HEK293 (cell line): Measurements from ENCODE around the gene YAF2.
A peak's percentile ranks its signal among the peaks of the same experiment; 100 is the strongest.

Experiments used
- CTCF ChIA-PET: fragments of 350-600 bp; formaldehyde crosslinking; extraction: SDS; loops from one replicate; lab custom pipeline; 2021; ENCODE audit warnings: antibody characterized with exemption; lab: Yijun Ruan, JAX
- POLR2A ChIA-PET: fragments of 300-600 bp; formaldehyde crosslinking; extraction: SDS; loops from one replicate; lab custom pipeline; 2020; ENCODE audit warnings: antibody characterized with exemption, inconsistent platforms; lab: Yijun Ruan, JAX
- H3K27ac ChIP-seq: fragments of 200-500 bp; sonication (Bioruptor generic); 2 replicates; pipeline ENCODE4 v1.5.1; 2014; ENCODE audit warnings: low read depth, low read length, control low read depth, inconsistent platforms; ENCODE audit errors: extremely low read depth
- H3K36me3 ChIP-seq, 2 experiments: fragments of 200-500 bp in 1 of 2; sonication (Bioruptor generic) in 1 of 2; 1 replicate in 1 of 2; 2 replicates in 1 of 2; pipeline ENCODE4 v1.5.1; 2014 to 2017; ENCODE audit warnings: inconsistent platforms in 2 of 2, low read length in 2 of 2; ENCODE audit not compliant: control insufficient read depth in 2 of 2, insufficient read depth in 1 of 2
- H3K4me1 ChIP-seq: fragments of 200-500 bp; sonication (Bioruptor generic); 2 replicates; pipeline ENCODE4 v1.5.1; 2014; ENCODE audit warnings: mild to moderate bottlenecking, low read length, inconsistent platforms; ENCODE audit not compliant: control insufficient read depth, insufficient read depth
- H3K4me3 ChIP-seq: 2 replicates; pipeline ENCODE4 v1.5.1; 2011; ENCODE audit warnings: low read depth, mild to moderate bottlenecking, control low read depth, low read length, moderate library complexity
- H3K9me3 ChIP-seq: fragments of 200-500 bp; sonication (Bioruptor generic); 2 replicates; pipeline ENCODE4 v1.5.1; 2014; ENCODE audit warnings: low read depth, low read length, inconsistent platforms; ENCODE audit not compliant: control insufficient read depth, insufficient read depth
- GFI1B ChIP-seq: fragments of 450-650 bp; formaldehyde crosslinking; IDR thresholded peaks from 2 replicates; pipeline ENCODE4 v1.5.1; 2016; ENCODE audit warnings: missing biosample characterization, missing genetic modification characterization
- OSR2 ChIP-seq: fragments of 450-650 bp; formaldehyde crosslinking; IDR thresholded peaks from 2 replicates; pipeline ENCODE4 v1.5.1; 2016; ENCODE audit warnings: missing biosample characterization, missing genetic modification characterization
- SP2 ChIP-seq: fragments of 450-650 bp; formaldehyde crosslinking; IDR thresholded peaks from 2 replicates; pipeline ENCODE4 v1.5.1; 2016; ENCODE audit warnings: missing biosample characterization, missing genetic modification characterization
- YY2 ChIP-seq: fragments of 450-650 bp; formaldehyde crosslinking; IDR thresholded peaks from 2 replicates; pipeline ENCODE4 v1.5.1; 2016; ENCODE audit warnings: missing biosample characterization, missing genetic modification characterization
- ZBTB17 ChIP-seq: fragments of 450-650 bp; formaldehyde crosslinking; IDR thresholded peaks from 2 replicates; pipeline ENCODE4 v1.5.1; 2016; ENCODE audit warnings: missing biosample characterization, missing genetic modification characterization
- ZBTB21 ChIP-seq: fragments of 450-650 bp; formaldehyde crosslinking; IDR thresholded peaks from 2 replicates; pipeline ENCODE4 v1.5.1; 2017; ENCODE audit warnings: missing biosample characterization, missing genetic modification characterization
- ZNF112 ChIP-seq: fragments of 450-650 bp; formaldehyde crosslinking; IDR thresholded peaks from 2 replicates; pipeline ENCODE4 v1.5.0; 2017; ENCODE audit warnings: missing biosample characterization, missing genetic modification characterization
- ZNF146 ChIP-seq: fragments of 450-650 bp; formaldehyde crosslinking; IDR thresholded peaks from 2 replicates; pipeline ENCODE4 v1.5.1; 2016; ENCODE audit warnings: missing biosample characterization, missing genetic modification characterization
- ZNF18 ChIP-seq: fragments of 450-650 bp; formaldehyde crosslinking; IDR thresholded peaks from 2 replicates; pipeline ENCODE4 v1.5.1; 2016; ENCODE audit warnings: missing biosample characterization, missing genetic modification characterization
- ZNF2 ChIP-seq: fragments of 450-650 bp; formaldehyde crosslinking; IDR thresholded peaks from 2 replicates; pipeline ENCODE4 v1.5.1; 2016; ENCODE audit warnings: missing biosample characterization, missing genetic modification characterization
- ZNF221 ChIP-seq: fragments of 450-650 bp; formaldehyde crosslinking; IDR thresholded peaks from 2 replicates; pipeline ENCODE4 v1.5.1; 2017; ENCODE audit warnings: missing biosample characterization, missing genetic modification characterization, borderline replicate concordance
- ZNF280D ChIP-seq: fragments of 450-650 bp; formaldehyde crosslinking; IDR thresholded peaks from 2 replicates; pipeline ENCODE4 v1.5.1; 2016; ENCODE audit warnings: missing biosample characterization, missing genetic modification characterization
- ZNF302 ChIP-seq: fragments of 450-650 bp; formaldehyde crosslinking; IDR thresholded peaks from 2 replicates; pipeline ENCODE4 v1.5.1; 2016; ENCODE audit warnings: missing biosample characterization, missing genetic modification characterization, low read depth
- ZNF341 ChIP-seq: fragments of 450-650 bp; formaldehyde crosslinking; IDR thresholded peaks from 2 replicates; pipeline ENCODE4; 2016; ENCODE audit warnings: low read depth, missing biosample characterization, missing genetic modification characterization
- ZNF362 ChIP-seq: fragments of 450-650 bp; formaldehyde crosslinking; IDR thresholded peaks from 2 replicates; pipeline ENCODE4 v1.5.1; 2016; ENCODE audit warnings: missing biosample characterization, missing genetic modification characterization
- ZNF416 ChIP-seq: fragments of 450-650 bp; formaldehyde crosslinking; IDR thresholded peaks from 2 replicates; pipeline ENCODE4 v1.5.1; 2016; ENCODE audit warnings: missing biosample characterization, missing genetic modification characterization
- ZNF423 ChIP-seq: fragments of 450-650 bp; formaldehyde crosslinking; IDR thresholded peaks from 2 replicates; pipeline ENCODE4 v1.5.1; 2016; ENCODE audit warnings: missing biosample characterization, missing genetic modification characterization
- ZNF488 ChIP-seq: fragments of 450-650 bp; formaldehyde crosslinking; IDR thresholded peaks from 2 replicates; pipeline ENCODE4 v1.5.1; 2016; ENCODE audit warnings: missing biosample characterization, missing genetic modification characterization
- ZNF558 ChIP-seq: fragments of 450-650 bp; formaldehyde crosslinking; IDR thresholded peaks from 2 replicates; pipeline ENCODE4 v1.5.1; 2016; ENCODE audit warnings: missing biosample characterization, missing genetic modification characterization
- ZNF610 ChIP-seq: fragments of 450-650 bp; formaldehyde crosslinking; IDR thresholded peaks from 2 replicates; pipeline ENCODE4 v1.5.1; 2016; ENCODE audit warnings: missing biosample characterization, missing genetic modification characterization, borderline replicate concordance
- ZNF624 ChIP-seq: fragments of 450-650 bp; formaldehyde crosslinking; IDR thresholded peaks from 2 replicates; pipeline ENCODE4 v1.5.1; 2017; ENCODE audit warnings: missing biosample characterization, missing genetic modification characterization
- ZNF626 ChIP-seq: fragments of 450-650 bp; sonication (Bioruptor Pico); formaldehyde crosslinking; IDR thresholded peaks from 2 replicates; pipeline ENCODE4 v1.5.1; 2018; ENCODE audit warnings: missing biosample characterization, missing genetic modification characterization, inconsistent platforms
- ZNF677 ChIP-seq: fragments of 450-650 bp; IDR thresholded peaks from 2 replicates; pipeline ENCODE4 v1.5.0; 2018; ENCODE audit warnings: missing biosample characterization, mild to moderate bottlenecking, missing genetic modification characterization, moderate library complexity

Gene YAF2

GRCh38 chr12:42140901-42141300, 97.1 kb downstream of the YAF2 start:
- ChIA-PET POLR2A (no interaction called here), CTCF (interaction anchor here (2.4 kb wide), 1 partner anchor 12 kb away, joined by 4 read pairs; no protein-coding TSS in a partner anchor)
- Histone ChIP-seq H3K4me3 (no peak overlapping the region), H3K27ac (no peak overlapping the region), H3K4me1 (peaks cover 22% of the 10 kb centered on the region), H3K9me3 (no peaks in the 10 kb centered on the region), H3K36me3 (no peaks in the 10 kb centered on the region)
- TF ChIP-seq ZNF18 (tag by site-specific recombination) (no peak), ZBTB17 (tag by site-specific recombination) (peak; percentile 78), ZNF341 (tag by site-specific recombination) (0 out of 2 replicates have a peak, but pooled peaks have one; percentile 25), SP2 (tag by site-specific recombination) (0 out of 2 replicates have a peak, but pooled peaks have one; percentile 21), GFI1B (0 out of 2 replicates have a peak, but pooled peaks have one; percentile 36)

GRCh38 chr12:42135259-42135814, 102.7 kb downstream of the YAF2 start:
- Histone ChIP-seq H3K36me3 (no peaks in the 10 kb centered on the region), H3K4me1 (peaks cover 9% of the 10 kb centered on the region), H3K9me3 (no peaks in the 10 kb centered on the region), H3K27ac (no peak overlapping the region), H3K4me3 (no peak overlapping the region)
- ChIA-PET POLR2A (interaction anchor here (1.4 kb wide), 1 partner anchor 9 kb away, joined by 3 read pairs; the partner anchor contains the start of gene GXYLT1), CTCF (interaction anchor here (0.6 kb wide), 1 partner anchor 178 kb away, joined by 3 read pairs; no protein-coding TSS in a partner anchor)
- TF ChIP-seq OSR2 (no peak), YY2 (tag by site-specific recombination) (no peak), ZNF488 (tag by site-specific recombination) (no peak), ZNF146 (tag by site-specific recombination) (0 out of 2 replicates have a peak, but pooled peaks have one; percentile 41)

GRCh38 chr12:42130672-42131402, 107.2 kb downstream of the YAF2 start:
- POLR2A ChIA-PET, result no interaction called here
- H3K36me3 ChIP-seq, result no peaks in the 10 kb centered on the region; a peak in 1 of 3 replicates
- H3K4me3 ChIP-seq, result no peak overlapping the region
- peaks cover 11% of the 10 kb centered on the region for H3K4me1 ChIP-seq
- CTCF ChIA-PET, result interaction anchor here (0.9 to 1.8 kb wide), 4 partner anchors 108 to 1207 kb away, joined by 3 to 8 read pairs (median 4); no protein-coding TSS in a partner anchor
- no peaks in the 10 kb centered on the region for H3K9me3 ChIP-seq
- no peak overlapping the region for H3K27ac ChIP-seq
- TF ChIP-seq ZNF558 (tag by site-specific recombination) (no peak), ZNF302 (tag by site-specific recombination) (no peak), ZNF280D (tag by site-specific recombination) (no peak), ZNF626 (tag by site-specific recombination) (no peak), ZNF677 (no peak), OSR2 (peak; percentile 57), ZNF362 (tag by site-specific recombination) (peak; percentile 78; the same call in 1 of the 2 replicates), ZNF624 (tag by site-specific recombination) (no peak), ZNF610 (tag by site-specific recombination) (no peak), ZNF416 (no peak), ZNF2 (tag by site-specific recombination) (0 out of 2 replicates have a peak, but pooled peaks have one; percentile 20), ZBTB21 (tag by site-specific recombination) (no peak), ZNF423 (no peak), ZNF221 (tag by site-specific recombination) (no peak), ZNF112 (tag by site-specific recombination) (no peak)
